ENCODE measurements around the gene PBX3.

The PBX3 gene

GRCh38 chr9:125706651-125707471 lies 40.3 kb upstream of the PBX3 start, which contains the start of gene MAPKAP1:
TSS of gene MAPKAP1 (minus strand) at chr9:125707208. CDS start at chr9:125672574, 34,634 bp downstream.
- TF ChIP-seq, protein P1, sequence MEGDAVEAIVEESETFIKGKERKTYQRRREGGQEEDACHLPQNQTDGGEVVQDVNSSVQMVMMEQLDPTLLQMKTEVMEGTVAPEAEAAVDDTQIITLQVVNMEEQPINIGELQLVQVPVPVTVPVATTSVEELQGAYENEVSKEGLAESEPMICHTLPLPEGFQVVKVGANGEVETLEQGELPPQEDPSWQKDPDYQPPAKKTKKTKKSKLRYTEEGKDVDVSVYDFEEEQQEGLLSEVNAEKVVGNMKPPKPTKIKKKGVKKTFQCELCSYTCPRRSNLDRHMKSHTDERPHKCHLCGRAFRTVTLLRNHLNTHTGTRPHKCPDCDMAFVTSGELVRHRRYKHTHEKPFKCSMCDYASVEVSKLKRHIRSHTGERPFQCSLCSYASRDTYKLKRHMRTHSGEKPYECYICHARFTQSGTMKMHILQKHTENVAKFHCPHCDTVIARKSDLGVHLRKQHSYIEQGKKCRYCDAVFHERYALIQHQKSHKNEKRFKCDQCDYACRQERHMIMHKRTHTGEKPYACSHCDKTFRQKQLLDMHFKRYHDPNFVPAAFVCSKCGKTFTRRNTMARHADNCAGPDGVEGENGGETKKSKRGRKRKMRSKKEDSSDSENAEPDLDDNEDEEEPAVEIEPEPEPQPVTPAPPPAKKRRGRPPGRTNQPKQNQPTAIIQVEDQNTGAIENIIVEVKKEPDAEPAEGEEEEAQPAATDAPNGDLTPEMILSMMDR (IDR thresholded peaks at IDR 0.05; ENCODE audit: control insufficient read depth, extremely low read depth, insufficient read depth): no peak
- peak; percentile 86 for DNase-seq (ENCODE audit: low read depth)

GRCh38 chr9:125707472-125707804 lies 39.7 kb upstream of the PBX3 start:
- TF ChIP-seq, protein P1 (IDR thresholded peaks at IDR 0.05; ENCODE audit: control insufficient read depth, extremely low read depth, insufficient read depth): no peak
- no peak for DNase-seq (ENCODE audit: low read depth)
- peak overlapping the region; percentile 95 for H3K4me3 ChIP-seq (ENCODE audit: low read depth, low read length)

More at GRCh38 chr9:125706651-125707471, 40.3 kb upstream of the PBX3 start, which contains the start of gene MAPKAP1:
- H3K4me3 ChIP-seq (ENCODE audit: low read depth, low read length): peak within 1 kb of the TSS; percentile 95

DNA sequence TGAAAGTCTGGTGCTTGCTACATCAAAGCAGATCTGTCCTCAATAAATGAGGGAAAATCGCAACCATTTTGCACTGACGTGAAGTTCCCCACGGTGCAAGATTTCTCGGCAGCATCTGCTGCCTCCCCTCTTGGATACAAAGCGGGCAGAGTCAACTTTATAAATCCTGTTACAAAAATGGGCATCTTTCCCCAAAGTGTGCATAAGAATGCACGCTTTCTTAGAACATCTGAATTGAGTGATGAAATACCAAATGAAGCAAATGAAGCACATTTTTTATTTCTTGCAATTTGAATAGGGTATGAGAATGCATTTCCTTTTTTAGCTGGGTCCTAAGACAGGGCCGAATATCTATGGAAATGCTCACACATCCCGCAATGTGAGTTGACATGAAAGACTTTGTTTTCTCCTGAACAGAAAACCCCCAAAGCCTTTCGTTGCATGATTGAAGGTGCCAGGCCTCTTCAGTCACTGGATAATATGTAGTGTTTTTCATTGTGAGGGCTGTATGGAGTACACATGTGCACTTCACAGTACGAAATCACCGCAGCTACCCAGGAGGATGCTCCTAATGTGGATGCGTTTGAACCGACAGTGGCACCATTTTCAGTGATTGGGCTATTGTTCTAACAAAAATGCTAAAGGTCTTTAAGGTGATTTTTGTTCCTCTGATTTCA lies 20.6 kb upstream of the PBX3 start:
- no peak overlapping the region for H3K4me3 ChIP-seq (ENCODE audit: low read depth, low read length)
- DNase-seq (ENCODE audit: low read depth): no peak
- TF ChIP-seq, protein P1 (IDR thresholded peaks at IDR 0.05; ENCODE audit: control insufficient read depth, extremely low read depth, insufficient read depth): no peak

- TF ChIP-seq, protein P1 (IDR thresholded peaks at IDR 0.05; ENCODE audit: control insufficient read depth, extremely low read depth, insufficient read depth): no peak
- no peak for DNase-seq (ENCODE audit: low read depth)
Measured at GRCh38 chr9:125730168-125730567, 17.0 kb upstream of the PBX3 start.

GRCh38 chr9:125732562-125732961 lies 14.6 kb upstream of the PBX3 start:
- TF ChIP-seq, protein P1 (IDR thresholded peaks at IDR 0.05; ENCODE audit: control insufficient read depth, extremely low read depth, insufficient read depth): no peak
- no peak overlapping the region for H3K4me3 ChIP-seq (ENCODE audit: low read depth, low read length)
- no peak for DNase-seq (ENCODE audit: low read depth)

More at GRCh38 chr9:125730168-125730567, 17.0 kb upstream of the PBX3 start:
- H3K4me3 ChIP-seq (ENCODE audit: low read depth, low read length): no peak overlapping the region

- TF ChIP-seq, protein P1 (IDR thresholded peaks at IDR 0.05; ENCODE audit: control insufficient read depth, extremely low read depth, insufficient read depth): no peak
- DNase-seq (ENCODE audit: low read depth): no peak
- no peak overlapping the region for H3K4me3 ChIP-seq (ENCODE audit: low read depth, low read length)
Measured at GRCh38 chr9:125739436-125739835, 7.7 kb upstream of the PBX3 start.
